Left lung (tissue), 14 donors: ENCODE measurements around the gene FAM170B. TPM values are rescaled to one million over a fixed set of nuclear protein-coding genes. Genes with fewer than 3 reads are reported as not detected.

Experiments
- ATAC-seq: fragments of 200-7000 bp; cut with Tn5 transposase; one replicate; pipeline ENCODE4 v1.9.1; 2020; ENCODE audit warnings: moderate library complexity
- DNase-seq, 4 donors: peaks; one replicate each; pipeline ENCODE4 v3.0.0-alpha.2; 2013 to 2020
- H3K27ac ChIP-seq, 2 donors: fragments of 200-600 bp; sonication (generic) in 1 of 2; one replicate each; pipeline versions ENCODE4 v1.5.0 to v1.8.0; 2020 to 2021
- H3K27me3 ChIP-seq, 2 donors: fragments of 200-600 bp; sonication (generic) in 1 of 2; one replicate each; pipeline versions ENCODE4 v1.5.0 to v1.8.0; 2020 to 2021
- H3K36me3 ChIP-seq, 2 donors: fragments of 200-600 bp; sonication (generic) in 1 of 2; one replicate each; pipeline versions ENCODE4 v1.5.0 to v1.8.0; 2020 to 2021
- H3K4me1 ChIP-seq, 2 donors: fragments of 200-600 bp; one replicate each; pipeline ENCODE4 v1.8.0; 2021
- H3K4me3 ChIP-seq, 2 donors: fragments of 200-600 bp; sonication (generic) in 1 of 2; one replicate each; pipeline versions ENCODE4 v1.5.0 to v1.8.0; 2020 to 2021; ENCODE audit warnings: mild to moderate bottlenecking in 1 of 2
- H3K9me3 ChIP-seq, 2 donors: fragments of 200-600 bp; sonication (generic) in 1 of 2; one replicate each; pipeline versions ENCODE4 v1.5.0 to v1.8.0; 2020 to 2021
- CTCF ChIP-seq, 2 donors: fragments of 200-600 bp; sonication (generic) in 1 of 2; IDR thresholded peaks; one replicate each; pipeline versions ENCODE4 v1.5.0 to v1.8.0; 2021; ENCODE audit warnings: antibody characterized with exemption in 2 of 2
- intact Hi-C, 2 donors: fragments of 100-400 bp; cut with DNase I; formaldehyde crosslinking; loops; one replicate each; pipeline versions ENCODE4 v1.11.2 to v1.14.2; 2022
- long read RNA-seq, 12 donors: library from polyadenylated mRNA in 2 of 12; unstranded in 2 of 12; transcript quantifications; one replicate each; pipeline ENCODE4 v2.0.0 and lab custom pipeline, GENCODE V29; 2019 to 2026
- polyA plus RNA-seq, 6 donors: library from polyadenylated mRNA; unstranded; fragments of 120-200 nt; gene quantifications; one replicate each; pipeline ENCODE4 v1.2.1, GENCODE V29; 2013; ENCODE audit not compliant: insufficient read length in 6 of 6
- total RNA-seq, 2 donors: library from RNA; stranded (reverse); fragmentation: NEBNext Ultra II Directional; extraction: Animal tissue kit (Norgen Biotek cat#: 25700); gene quantifications; one replicate each; pipeline ENCODE4 v1.2.1, GENCODE V29; 2021
- donor health status: DM: no; HTN: yes; CAD: no.
- donor health status: DM: no; HTN: no; CAD: no.

The FAM170B gene
- under 1 TPM in 1 of 2 donors, not detected in 1; 0.26 TPM for total RNA-seq
- not detected for polyA plus RNA-seq
- long read RNA-seq, donor 1 = 0 reads
- long read RNA-seq, donor 2 = 0 reads
- long read RNA-seq, donor 3 = 0 reads
- long read RNA-seq, donor 4, partial matches to known transcripts = 0 of 1 reads
- long read RNA-seq, donor 4, other reads (novel, unspliced or antisense) = 1 of 1 reads
- long read RNA-seq, donor 5 = 0 reads
- long read RNA-seq, donor 6 = 0 reads
- long read RNA-seq, donor 7 = 0 reads
- long read RNA-seq, donor 8 = 0 reads
- long read RNA-seq, donor 9 = 0 reads
- long read RNA-seq, donor 10, partial matches to known transcripts = 0 of 2 reads
- long read RNA-seq, donor 10, other reads (novel, unspliced or antisense) = 2 of 2 reads
- long read RNA-seq, donor 11 = 0 reads
- long read RNA-seq, donor 12 = 0 reads

DNA sequence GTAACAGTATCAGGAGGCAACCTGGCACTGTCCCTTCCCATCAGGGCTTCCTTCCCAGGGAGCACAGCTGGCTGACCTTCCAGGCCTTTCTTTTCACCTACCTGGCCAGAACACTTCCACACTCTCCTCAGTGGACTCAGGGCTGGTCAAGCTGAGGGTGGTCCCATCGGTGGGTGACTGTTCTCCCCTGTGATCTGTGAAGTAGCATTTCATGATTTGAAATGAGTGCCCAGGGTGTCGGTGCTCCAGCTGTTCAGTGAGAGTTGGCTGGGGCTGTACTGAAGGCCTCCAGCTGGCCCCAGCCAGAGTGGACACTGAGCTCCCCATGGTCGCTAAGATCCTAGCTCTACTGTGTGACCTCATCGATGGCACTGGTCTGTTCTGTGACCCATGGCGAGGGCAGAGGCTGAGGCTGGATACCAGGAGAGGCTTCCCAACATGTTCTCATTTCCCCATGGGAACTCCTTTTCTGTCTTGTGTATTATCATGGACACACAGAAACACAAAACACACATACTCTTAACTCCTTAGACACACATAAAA, at the start of gene FAM170B:
FAM170B (minus strand) TSS at position 316 of the 543 bp plus-strand sequence; CDS start at position 213, 103 bp downstream.
- no peak for TF ChIP-seq CTCF (IDR thresholded peaks at IDR 0.05)
- intact Hi-C loops = no loop called here
- DNase-seq (no peak), ATAC-seq (no peak)
- H3K4me1 ChIP-seq = no peaks in the 10 kb centered on the region
- H3K27me3 ChIP-seq = no peaks in the 10 kb centered on the region
- no peak within 1 kb of the TSS for H3K4me3 ChIP-seq
- no peaks in the 10 kb centered on the region for H3K9me3 ChIP-seq
- H3K36me3 ChIP-seq = no peaks in the 10 kb centered on the region
- H3K27ac ChIP-seq = no peak within 1 kb of the TSS

DNA sequence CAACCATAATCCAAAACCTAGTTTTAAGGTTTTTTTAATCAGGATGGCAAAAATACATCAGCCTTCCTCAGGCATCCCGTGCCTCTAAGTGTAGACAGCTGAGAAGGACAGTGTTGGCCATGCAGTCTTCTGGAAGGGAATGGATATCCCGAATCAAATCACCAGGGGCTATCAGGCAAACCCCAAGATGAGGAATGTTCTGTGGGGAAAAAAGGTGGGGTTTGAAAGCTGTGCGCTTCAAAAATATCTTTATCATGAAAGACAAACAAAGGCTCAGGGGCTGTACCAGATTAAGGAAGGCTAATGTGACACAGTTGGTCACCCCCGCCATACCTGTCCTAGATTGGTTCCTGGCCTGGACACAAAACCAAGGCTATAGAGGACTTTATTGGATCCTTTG, 49.0 kb upstream of the FAM170B start:
- no peak for DNase-seq
- intact Hi-C loops = no loop called here
- H3K36me3 ChIP-seq = no peaks in the 10 kb centered on the region
- peaks cover 0 to 82% of the 10 kb centered on the region in 2 donors for H3K4me1 ChIP-seq
- no peak for ATAC-seq
- H3K27me3 ChIP-seq = no peaks in the 10 kb centered on the region
- no peak overlapping the region for H3K27ac ChIP-seq
- no peak overlapping the region for H3K4me3 ChIP-seq
- no peak for TF ChIP-seq CTCF (IDR thresholded peaks at IDR 0.05)
- H3K9me3 ChIP-seq = no peaks in the 10 kb centered on the region

- no peak for TF ChIP-seq CTCF (IDR thresholded peaks at IDR 0.05)
- no peak for ATAC-seq
- H3K4me3 ChIP-seq = no peak overlapping the region
- no peaks in the 10 kb centered on the region for H3K36me3 ChIP-seq
- peaks cover 0 to 79% of the 10 kb centered on the region in 2 donors for H3K4me1 ChIP-seq
- no peak for DNase-seq
- no peak overlapping the region for H3K27ac ChIP-seq
- intact Hi-C loops = no loop called here
- no peaks in the 10 kb centered on the region for H3K27me3 ChIP-seq
- no peaks in the 10 kb centered on the region for H3K9me3 ChIP-seq
Measured at GRCh38 chr10:49180444-49180860, 46.6 kb upstream of the FAM170B start.

DNA sequence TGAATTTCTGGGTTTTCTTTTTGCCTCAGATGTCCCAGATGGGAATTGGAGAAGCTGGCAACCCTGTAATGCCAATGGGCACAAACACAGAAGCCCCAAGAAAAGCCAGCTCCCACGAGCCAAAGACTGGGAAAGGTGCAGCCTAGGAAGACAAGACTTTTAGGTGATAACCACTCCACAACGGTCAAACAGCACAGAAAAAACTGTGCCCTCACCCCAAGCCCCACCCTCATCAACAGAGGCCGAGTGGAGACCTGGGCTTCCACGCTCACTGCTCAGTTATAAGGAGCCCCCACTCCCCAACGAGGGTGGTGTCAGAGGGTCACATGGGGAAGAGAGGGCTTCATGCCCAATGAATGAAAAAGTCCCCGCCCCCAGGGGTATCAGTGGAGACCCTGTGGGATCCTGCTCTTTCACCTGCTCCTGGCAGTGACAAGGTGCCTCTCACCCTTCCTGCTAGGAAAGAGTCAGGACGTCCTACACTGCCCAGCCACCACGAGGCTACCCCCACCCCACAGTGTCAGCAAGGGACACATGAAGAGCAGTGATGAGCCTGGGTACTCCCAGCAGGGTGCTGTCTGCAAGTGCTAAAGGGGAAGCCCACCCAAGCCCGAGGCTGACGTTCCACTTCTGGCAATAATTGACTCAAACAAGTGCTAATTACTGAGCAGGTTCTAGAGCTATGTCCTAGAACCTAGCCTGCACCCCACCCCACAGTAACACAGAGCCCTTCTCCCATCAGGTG, 46.0 kb upstream of the FAM170B start:
- H3K27ac ChIP-seq = no peak overlapping the region
- intact Hi-C loops = no loop called here
- ATAC-seq (no peak), DNase-seq (peak in 2 of 4 donors; percentile 30 to 35)
- H3K27me3 ChIP-seq = no peaks in the 10 kb centered on the region
- no peaks in the 10 kb centered on the region for H3K9me3 ChIP-seq
- TF ChIP-seq CTCF (IDR thresholded peaks at IDR 0.05) = no peak
- H3K4me3 ChIP-seq = no peak overlapping the region
- H3K36me3 ChIP-seq = no peaks in the 10 kb centered on the region
- H3K4me1 ChIP-seq = peaks cover 0 to 78% of the 10 kb centered on the region in 2 donors
